ENCODE measurements around the gene NEURL1.

GRCh38 chr10:103564116-103564501 lies 70.6 kb downstream of the NEURL1 start:
- no peak for TF ChIP-seq CTCF (IDR thresholded peaks at IDR 0.05)
- TF ChIP-seq POLR2A (IDR thresholded peaks at IDR 0.05): no peak
- TF ChIP-seq EP300 (IDR thresholded peaks at IDR 0.05): no peak

Data from ovary (tissue), 3 donors.